Spleen (tissue), 7 donors: Measurements from ENCODE around the gene PPM1H.

Experiments
- POLR2A ChIP-seq, 3 donors: fragments of 450-650 bp; IDR thresholded peaks; one replicate each; pipeline ENCODE4 v1.5.1; 2017; ENCODE audit warnings: antibody characterized with exemption in 3 of 3, mild to moderate bottlenecking in 1 of 3
- POLR2AphosphoS5 ChIP-seq, 3 donors: sonication (generic); formaldehyde crosslinking; IDR thresholded peaks; one replicate each; pipeline ENCODE4 v1.5.1; 2017; ENCODE audit warnings: antibody characterized with exemption in 3 of 3
- TF ChIP-seq, protein P1 (sequence below), 11 experiments: fragments of 200-600 bp in 7 of 11; fragments of 450-650 bp in 4 of 11; sonication (generic) in 4 of 11; IDR thresholded peaks in 8 of 11; conservative IDR thresholded peaks in 3 of 11; 1 replicate in 7 of 11; 2 replicates in 4 of 11; pipeline versions ENCODE4 v1.4.0 to v1.8.0; 2016 to 2021; ENCODE audit warnings: antibody characterized with exemption in 11 of 11, inconsistent platforms in 4 of 11, mild to moderate bottlenecking in 1 of 11
- donor health status: DM: no; HTN: no; CAD: no; lungs with moderate emphysema.
- donor health status: DM: no; HTN: no; CAD: no.
- donor health status: DM: no; HTN: no; CAD: no.

DNA sequence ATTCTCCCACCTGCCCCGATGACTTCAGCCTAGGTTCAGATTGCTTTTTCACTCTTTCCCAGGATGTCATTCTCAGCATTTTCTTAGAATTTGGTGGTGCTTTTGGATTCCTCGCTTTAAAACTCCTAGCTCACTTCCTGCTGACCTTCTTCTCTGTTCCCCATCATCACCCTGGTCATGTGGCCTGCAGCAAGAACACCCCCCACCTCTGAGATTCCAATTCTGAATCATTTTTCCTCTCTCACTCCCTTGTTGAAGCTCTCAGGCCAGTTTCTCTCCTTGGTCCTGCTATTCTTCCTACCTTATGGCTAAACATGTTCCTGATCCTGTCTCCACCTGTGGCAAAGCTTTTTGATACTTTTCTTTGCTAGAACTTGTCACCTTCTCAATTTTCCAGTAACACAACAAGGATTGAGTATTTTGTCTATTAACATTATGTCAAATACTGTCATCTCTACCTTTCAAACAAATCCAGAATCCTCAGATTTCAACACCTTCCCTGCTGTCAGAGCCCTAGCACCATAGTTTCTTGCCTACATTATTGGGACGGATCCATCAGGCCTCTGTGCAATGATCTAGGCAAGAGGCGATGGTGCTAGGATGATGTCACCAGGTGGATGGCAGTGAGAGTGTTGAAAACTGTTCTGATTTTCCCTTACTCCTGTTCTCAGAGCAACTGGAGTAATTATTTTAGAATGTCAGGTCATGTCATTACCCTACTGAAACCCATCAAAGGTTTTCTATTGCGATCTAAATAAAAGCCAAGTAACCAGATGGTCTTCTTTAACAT, 234.7 kb downstream of the PPM1H start:
- TF ChIP-seq, protein P1, sequence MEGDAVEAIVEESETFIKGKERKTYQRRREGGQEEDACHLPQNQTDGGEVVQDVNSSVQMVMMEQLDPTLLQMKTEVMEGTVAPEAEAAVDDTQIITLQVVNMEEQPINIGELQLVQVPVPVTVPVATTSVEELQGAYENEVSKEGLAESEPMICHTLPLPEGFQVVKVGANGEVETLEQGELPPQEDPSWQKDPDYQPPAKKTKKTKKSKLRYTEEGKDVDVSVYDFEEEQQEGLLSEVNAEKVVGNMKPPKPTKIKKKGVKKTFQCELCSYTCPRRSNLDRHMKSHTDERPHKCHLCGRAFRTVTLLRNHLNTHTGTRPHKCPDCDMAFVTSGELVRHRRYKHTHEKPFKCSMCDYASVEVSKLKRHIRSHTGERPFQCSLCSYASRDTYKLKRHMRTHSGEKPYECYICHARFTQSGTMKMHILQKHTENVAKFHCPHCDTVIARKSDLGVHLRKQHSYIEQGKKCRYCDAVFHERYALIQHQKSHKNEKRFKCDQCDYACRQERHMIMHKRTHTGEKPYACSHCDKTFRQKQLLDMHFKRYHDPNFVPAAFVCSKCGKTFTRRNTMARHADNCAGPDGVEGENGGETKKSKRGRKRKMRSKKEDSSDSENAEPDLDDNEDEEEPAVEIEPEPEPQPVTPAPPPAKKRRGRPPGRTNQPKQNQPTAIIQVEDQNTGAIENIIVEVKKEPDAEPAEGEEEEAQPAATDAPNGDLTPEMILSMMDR (IDR thresholded peaks at IDR 0.05 in 8 of 11, conservative IDR thresholded peaks at IDR 0.05 in 3 of 11): no peak
- TF ChIP-seq POLR2A (IDR thresholded peaks at IDR 0.05) (no peak), POLR2AphosphoS5 (IDR thresholded peaks at IDR 0.05) (no peak)
